Measurements from ENCODE around the gene SYNE2.
"Not testable (repeated sequence)": the region's sequence is repeated elsewhere in the genome, so short reads cannot be mapped to it uniquely, and the experiment has no call there.

The SYNE2 gene

GRCh38 chr14:64040044-64040443 is 187.2 kb downstream of the SYNE2 start:
- DNase-seq: no peak

- DNase-seq: not testable (repeated sequence)
Observed at GRCh38 chr14:64043296-64043695, 190.5 kb downstream of the SYNE2 start.

GRCh38 chr14:64045091-64045490 is 192.3 kb downstream of the SYNE2 start:
- no peak for DNase-seq

GRCh38 chr14:64049616-64050381 is 197.0 kb downstream of the SYNE2 start:
- DNase-seq: no peak

GRCh38 chr14:64053694-64054669 is 201.2 kb downstream of the SYNE2 start:
- no peak for DNase-seq

GRCh38 chr14:64059454-64060198 is 206.8 kb downstream of the SYNE2 start:
- DNase-seq: no peak

GRCh38 chr14:64060199-64060545 is 207.4 kb downstream of the SYNE2 start:
- no peak for DNase-seq

GRCh38 chr14:64060648-64061096 is 207.9 kb downstream of the SYNE2 start:
- DNase-seq: no peak

GRCh38 chr14:64061115-64061514 is 208.3 kb downstream of the SYNE2 start:
- DNase-seq: no peak

- DNase-seq: no peak
Observed at GRCh38 chr14:64061706-64062105, 208.9 kb downstream of the SYNE2 start.

GRCh38 chr14:64062381-64063115 is 209.7 kb downstream of the SYNE2 start:
- DNase-seq: no peak

GRCh38 chr14:64064447-64064846 is 211.6 kb downstream of the SYNE2 start:
- DNase-seq: no peak

GRCh38 chr14:64069634-64070359 is 217.0 kb downstream of the SYNE2 start:
- DNase-seq: no peak

GRCh38 chr14:64074961-64075612 is 222.3 kb downstream of the SYNE2 start:
- DNase-seq: no peak

- no peak for DNase-seq
Observed at GRCh38 chr14:64075613-64076005, 222.8 kb downstream of the SYNE2 start.

GRCh38 chr14:64080452-64080851 is 227.6 kb downstream of the SYNE2 start:
- DNase-seq: no peak

GRCh38 chr14:64081174-64081746 is 228.5 kb downstream of the SYNE2 start:
- DNase-seq: no peak

GRCh38 chr14:64082837-64083236 is 230.0 kb downstream of the SYNE2 start:
- no peak for DNase-seq

- DNase-seq: no peak
Observed at GRCh38 chr14:64088647-64088964, 235.8 kb downstream of the SYNE2 start.

GRCh38 chr14:64089920-64090319 is 237.1 kb downstream of the SYNE2 start:
- DNase-seq: no peak

GRCh38 chr14:64091217-64091616 is 238.4 kb downstream of the SYNE2 start:
- no peak for DNase-seq
